GM12874 (cell line): ENCODE data around the gene CBLIF.

ENCODE experiments used
- CTCF ChIP-seq: IDR thresholded peaks from 2 replicates; pipeline ENCODE4 v1.5.1; 2011; ENCODE audit warnings: low read depth, mild to moderate bottlenecking, control low read depth, low read length, moderate library complexity; ENCODE audit not compliant: insufficient read depth

CBLIF gene

GRCh38 chr11:59862252-59862651 is 17.0 kb upstream of the CBLIF start:
- TF ChIP-seq CTCF: no peak

- no peak for TF ChIP-seq CTCF
These were observed 14.4 kb upstream of the CBLIF start for GRCh38 chr11:59859673-59860072.

GRCh38 chr11:59857439-59858434 is 12.4 kb upstream of the CBLIF start:
- TF ChIP-seq CTCF: no peak

GRCh38 chr11:59854871-59855270 is 9.6 kb upstream of the CBLIF start:
- no peak for TF ChIP-seq CTCF

GRCh38 chr11:59849129-59849528 is 3.8 kb upstream of the CBLIF start:
- no peak for TF ChIP-seq CTCF

GRCh38 chr11:59847626-59848025 is 2.3 kb upstream of the CBLIF start:
- no peak for TF ChIP-seq CTCF

GRCh38 chr11:59846556-59846955 is 1.3 kb upstream of the CBLIF start:
- no peak for TF ChIP-seq CTCF
